Activated T-helper 1 cell treated with anti-CD3 and anti-CD28 coated beads, Interleukin-2, amount 50 U/mL, for 16 hours (primary cell): Measurements from ENCODE around the gene GJD3.

ENCODE experiments used
- DNase-seq, 2 donors: peaks; one replicate each; pipeline ENCODE4 v3.0.0-alpha.2; 2020; ENCODE audit warnings: low read depth in 1 of 2, low spot score in 1 of 2

Gene GJD3

GRCh38 chr17:40340880-40341807 is 23.4 kb downstream of the GJD3 start:
- DNase-seq = peak; percentile 70 to 77

DNA sequence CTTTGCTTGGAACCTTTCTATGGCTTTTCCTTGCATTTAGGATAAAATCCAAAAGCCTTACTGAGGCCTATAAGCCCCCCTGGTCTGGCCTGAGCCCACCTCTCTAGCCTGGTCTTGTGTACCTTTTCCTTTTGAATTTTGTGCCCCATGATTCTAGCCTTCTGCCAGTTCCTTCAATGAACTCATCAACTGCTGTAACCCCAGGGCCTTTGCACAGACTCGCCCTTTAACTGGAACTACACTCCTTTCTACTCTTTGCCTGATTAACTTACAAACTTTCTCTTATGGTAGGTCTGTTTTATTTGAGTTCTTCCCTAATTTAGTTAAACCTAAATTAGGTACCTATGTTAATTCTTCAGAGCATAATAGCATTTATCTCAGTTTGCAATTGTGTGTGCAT is 24.2 kb downstream of the GJD3 start:
- no peak for DNase-seq

DNA sequence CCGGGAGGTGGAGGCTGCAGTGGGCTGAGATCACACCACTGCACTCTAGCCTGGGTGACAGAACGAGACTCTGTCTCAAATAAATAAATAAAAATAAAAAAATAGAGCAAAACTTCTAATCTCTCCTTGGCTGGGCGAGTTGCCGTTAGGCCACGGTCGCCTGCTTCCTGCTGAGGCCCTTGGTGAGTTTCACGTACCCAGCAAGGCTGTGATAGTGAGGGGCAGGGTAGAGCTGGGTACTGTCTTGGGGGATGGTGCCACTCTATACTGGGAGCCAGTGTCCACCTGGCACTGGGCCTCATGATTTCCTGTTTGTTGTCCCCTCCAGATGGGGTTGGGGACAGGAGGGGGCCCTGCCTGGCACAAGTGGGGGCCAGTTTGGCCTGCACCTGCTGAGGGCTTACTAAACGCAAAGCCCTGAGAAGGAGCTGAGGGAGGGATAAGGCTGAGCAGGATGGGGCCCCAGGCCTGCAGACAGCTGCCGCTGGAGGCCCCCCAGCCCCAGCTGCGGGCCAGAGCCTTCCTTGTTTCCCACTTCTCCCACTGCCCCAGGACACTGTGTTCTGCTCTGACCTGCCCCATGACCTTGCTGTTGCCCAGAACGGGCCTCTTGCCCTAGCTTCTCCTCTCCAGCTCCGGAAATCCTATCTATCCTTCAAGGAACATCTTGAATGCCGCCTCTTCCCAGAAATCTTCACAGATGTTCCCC is 25.4 kb downstream of the GJD3 start:
- DNase-seq = no peak

DNA sequence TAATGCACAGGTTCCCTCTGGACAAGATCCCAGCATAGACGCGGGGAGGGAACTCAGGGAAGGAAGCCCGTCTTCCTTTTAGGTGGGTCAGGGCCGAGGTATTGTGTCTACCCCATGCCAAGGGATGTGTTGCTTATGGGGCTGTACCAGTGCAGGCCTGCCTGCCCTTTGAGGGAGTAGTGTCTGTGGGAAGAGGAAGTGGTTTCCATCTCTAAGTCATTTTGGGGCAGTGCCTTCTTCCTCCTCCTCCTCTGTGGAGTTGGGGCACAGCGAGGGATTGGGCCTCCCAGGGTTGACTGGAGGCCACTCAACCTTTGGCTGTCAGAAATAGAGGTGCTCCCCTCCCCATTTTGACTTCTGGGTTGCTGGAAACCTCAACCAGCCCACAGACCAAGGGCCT is 26.5 kb downstream of the GJD3 start:
- DNase-seq = no peak

- no peak for DNase-seq
These were observed 27.2 kb downstream of the GJD3 start for GRCh38 chr17:40337351-40337750.

DNA sequence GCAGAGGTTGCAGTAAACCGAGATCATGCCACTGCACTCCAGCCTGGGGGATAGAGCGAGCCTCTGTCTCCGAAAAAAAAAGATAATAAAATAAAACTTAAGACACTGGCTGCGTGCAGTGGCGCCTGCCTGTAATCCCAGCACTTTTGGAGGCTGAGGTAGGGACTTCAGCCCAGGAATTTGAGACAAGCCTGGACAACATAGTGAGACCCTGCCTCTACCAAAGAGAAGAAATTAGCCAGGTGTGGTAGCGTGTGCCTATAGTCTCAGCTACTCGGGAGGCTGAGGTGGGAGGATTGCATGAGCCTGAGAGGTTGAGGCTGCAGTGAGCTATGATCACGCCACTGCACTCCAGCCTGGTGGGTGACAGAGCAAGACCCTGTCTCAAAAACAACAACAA is 28.9 kb downstream of the GJD3 start:
- no peak for DNase-seq

GRCh38 chr17:40333781-40334448 is 30.6 kb downstream of the GJD3 start:
- DNase-seq = no peak

DNA sequence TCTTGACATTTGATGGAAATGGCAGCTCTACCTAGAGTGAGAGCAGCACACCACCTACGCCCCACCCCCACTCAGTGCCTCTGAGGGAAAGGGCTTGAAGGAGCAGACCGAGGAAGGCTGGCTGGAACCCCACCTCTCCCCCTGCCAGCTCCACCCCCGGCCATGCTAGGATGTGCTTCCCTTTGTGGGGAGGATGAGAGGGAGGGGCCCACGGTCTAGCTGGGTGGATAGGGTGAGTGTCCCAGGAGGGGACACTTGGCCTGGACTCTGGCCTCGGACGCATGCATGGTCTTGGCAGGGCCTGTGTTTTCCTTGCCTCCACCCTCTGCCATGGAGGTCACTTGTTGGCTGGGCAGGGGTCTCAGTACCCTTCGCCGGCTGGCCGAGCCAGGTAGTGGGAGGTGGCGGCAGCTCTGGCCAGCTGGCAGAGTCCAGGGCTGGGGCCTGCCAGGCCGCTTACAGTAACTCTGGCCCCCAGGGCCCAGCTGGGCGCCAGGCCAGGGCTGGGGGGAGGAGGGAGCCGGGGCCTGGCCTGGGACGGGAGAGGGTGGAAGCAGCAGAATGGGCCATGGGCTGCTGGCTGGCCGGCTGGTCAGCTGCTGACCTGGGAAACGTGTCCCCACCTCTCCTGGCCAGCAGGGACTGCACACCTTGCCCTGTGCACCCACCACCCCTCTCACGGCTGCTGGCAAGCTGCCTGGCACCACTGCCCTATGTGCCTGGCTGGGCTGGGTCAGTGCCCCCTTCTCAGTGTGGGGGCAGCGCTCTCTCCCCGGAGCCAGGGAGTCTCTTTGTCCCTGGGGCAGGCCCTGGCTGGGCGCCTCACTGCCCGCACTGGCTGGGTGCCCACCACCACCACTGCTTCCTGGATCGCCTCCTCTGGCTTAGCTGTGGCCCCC is 32.5 kb downstream of the GJD3 start:
- DNase-seq = no peak

DNA sequence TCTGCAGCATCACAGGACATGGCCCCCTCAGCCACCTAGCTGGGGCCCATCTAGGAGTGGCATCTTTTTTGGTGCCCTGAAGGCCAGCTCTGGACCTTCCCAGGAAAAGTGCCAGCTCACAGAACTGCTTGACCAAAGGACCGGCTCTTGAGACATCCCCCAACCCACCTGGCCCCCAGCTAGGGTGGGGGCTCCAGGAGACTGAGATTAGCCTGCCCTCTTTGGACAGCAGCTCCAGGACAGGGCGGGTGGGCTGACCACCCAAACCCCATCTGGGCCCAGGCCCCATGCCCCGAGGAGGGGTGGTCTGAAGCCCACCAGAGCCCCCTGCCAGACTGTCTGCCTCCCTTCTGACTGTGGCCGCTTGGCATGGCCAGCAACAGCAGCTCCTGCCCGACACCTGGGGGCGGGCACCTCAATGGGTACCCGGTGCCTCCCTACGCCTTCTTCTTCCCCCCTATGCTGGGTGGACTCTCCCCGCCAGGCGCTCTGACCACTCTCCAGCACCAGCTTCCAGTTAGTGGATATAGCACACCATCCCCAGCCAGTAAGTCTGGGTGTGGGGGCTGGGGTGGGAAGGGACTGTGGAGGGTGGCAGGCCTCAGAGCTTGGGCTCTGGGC is 33.6 kb downstream of the GJD3 start:
- DNase-seq = no peak

GRCh38 chr17:40329839-40330794 is 34.4 kb downstream of the GJD3 start:
- DNase-seq = no peak

GRCh38 chr17:40328386-40328766 is 36.2 kb downstream of the GJD3 start:
- DNase-seq = no peak

GRCh38 chr17:40327735-40328385 is 36.7 kb downstream of the GJD3 start:
- DNase-seq = no peak

- no peak for DNase-seq
These were observed 37.2 kb downstream of the GJD3 start for GRCh38 chr17:40327244-40327729.

DNA sequence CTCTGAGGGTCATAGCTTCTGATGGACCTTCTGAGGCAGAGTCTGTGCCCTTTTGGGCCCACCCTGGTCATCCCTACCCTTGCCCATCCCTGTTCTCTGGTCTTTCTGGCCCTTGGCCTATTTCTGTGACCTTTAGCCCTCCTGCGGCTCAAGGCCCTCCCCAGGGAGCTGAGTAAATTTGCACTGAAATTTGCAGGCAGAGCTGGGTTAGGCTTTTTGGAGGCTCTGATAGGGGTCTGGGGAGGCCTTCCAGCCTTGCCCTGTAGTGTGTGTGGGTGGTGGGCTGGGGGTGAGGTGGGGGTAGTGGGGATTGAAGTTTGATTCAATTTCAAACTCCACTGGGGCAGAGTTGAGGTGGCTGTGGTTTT is 37.7 kb downstream of the GJD3 start:
- no peak for DNase-seq

DNA sequence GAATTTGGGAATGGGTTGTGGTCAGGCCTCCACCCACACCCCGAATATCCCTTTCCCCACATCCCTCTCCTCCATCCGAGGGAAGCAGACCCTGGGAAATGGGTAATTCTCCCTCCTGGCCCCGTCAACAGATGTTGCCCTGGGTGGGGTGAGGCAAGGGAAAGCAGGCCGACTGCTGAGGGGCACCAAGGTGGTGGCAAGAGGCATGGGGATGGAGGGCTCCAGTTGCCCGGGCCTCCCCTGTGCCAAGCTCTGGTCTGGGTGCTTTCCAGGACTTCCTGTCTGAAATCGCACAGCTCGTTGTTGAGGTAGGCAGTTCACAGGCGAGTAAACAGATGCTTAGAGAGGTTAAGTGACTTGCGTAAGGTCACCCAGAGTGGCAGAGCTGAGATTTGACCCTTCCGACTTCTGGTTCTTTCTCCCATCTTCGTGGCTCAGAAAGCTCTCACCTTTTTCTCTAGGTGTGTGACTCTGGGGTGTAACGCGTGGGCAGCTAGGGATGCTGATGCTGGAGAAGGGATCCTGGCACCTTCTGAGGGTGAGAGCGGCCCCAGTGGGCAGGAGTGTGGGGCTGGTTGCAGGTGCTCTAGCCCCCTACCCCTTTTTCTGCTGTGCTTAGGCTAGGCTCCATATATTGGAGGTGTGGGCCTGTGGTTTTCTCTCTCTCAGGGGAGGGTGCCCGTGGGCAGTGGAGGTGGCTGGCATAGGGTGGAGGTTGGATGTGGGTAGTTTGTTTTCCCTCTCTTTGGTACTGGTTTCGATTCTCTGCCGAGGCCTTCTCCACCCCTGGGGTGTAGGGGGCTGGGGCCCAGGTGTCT is 38.3 kb downstream of the GJD3 start:
- no peak for DNase-seq

DNA sequence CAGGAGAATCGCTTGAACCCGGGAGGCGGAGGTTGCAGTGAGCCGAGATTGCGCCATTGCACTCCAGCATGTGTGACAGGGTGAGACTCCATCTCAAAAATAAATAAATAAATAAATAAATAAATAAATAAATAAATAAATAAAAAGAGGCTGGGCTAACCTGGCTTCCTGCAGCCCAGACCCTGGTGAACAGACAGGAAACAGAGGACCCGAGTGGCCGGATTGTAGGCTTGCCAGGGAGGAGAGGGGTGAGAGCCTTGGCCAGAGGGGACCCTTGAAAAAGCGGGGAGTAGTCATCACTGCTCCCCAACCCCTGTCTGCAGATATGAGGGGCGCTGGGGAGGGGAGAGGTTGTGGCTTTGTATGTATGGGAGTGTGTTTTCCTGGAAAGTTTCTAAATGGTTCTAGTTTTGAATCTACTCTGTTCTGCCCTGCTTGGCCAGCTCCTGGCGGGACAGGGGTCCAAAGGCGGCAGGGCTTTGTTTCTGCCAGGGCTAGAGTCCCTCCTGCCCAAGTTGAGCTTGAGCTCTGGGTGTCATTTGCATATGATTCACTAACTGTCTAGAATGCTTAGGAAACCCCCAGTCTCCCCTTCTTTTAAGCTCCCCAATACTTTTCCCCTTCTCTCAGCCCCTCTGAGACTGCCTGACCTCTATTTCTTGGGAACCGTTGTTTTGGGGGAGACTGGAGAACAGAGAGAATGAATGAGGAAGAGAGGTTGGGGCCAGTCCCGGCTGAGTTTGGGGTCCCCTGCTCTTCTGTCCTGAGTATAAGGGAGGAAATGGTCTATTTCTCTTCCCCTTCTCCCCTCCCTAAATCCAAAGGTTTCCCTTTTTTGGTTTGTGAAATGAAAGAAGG is 39.2 kb downstream of the GJD3 start:
- no peak for DNase-seq
